NCI-H345 (cell line): Measurements from ENCODE around the gene CAMK1D.
"Not testable (repeated sequence)": the region's sequence is repeated elsewhere in the genome, so short reads cannot be mapped to it uniquely, and the experiment has no call there.

ENCODE experiments used
- DNase-seq: peaks from one replicate; lab custom pipeline; 2025; lab: John Stamatoyannopoulos, UW

Gene CAMK1D

DNA sequence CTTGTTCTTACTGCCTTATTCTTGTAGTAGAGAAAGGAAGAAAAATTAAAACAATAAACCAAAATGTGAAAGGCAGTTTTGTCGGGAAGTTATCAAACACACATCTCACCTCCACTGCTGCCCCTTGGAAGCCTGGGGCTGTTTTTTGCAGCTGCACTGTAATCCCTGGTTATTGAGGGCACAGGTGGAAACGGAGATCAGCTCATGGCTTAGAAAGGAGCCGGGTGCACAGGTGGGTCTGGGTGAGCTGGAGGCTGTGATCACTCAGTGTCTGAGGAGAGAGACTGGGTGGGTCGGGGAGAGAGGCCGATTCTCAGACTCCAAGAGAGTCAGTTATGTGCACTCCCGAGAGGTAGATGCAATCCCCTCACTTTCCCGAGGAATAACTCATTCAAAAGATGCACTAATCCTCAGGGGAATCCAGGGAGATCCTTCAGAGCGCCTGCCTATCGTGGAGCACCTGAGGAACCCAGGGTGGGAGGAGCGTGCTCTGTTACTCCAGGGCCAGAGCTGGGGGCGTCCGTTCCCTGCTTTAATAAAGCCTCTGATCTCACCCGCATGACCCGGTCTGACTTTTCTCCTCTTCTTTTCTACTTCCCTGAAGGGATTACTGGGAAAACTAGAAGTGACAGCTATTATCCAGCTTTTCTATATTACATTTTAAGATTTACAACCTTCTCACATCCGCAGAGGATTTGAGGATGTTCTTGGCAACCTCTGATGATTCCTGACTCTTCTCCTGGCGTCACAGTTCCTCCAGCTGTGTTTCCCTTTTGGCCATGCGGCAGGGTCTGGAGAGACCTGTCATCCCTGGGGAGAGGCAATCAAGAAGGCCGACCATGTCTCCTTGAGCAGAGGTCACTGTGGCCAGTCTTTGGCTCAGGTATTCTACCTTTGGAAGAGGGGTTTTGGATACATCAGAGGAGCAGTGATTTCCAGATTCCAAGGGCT lies 82.1 kb downstream of the CAMK1D start:
- DNase-seq, result peak; percentile 50

GRCh38 chr10:12432402-12433189 lies 83.2 kb downstream of the CAMK1D start:
- DNase-seq, result peak; percentile 68

DNA sequence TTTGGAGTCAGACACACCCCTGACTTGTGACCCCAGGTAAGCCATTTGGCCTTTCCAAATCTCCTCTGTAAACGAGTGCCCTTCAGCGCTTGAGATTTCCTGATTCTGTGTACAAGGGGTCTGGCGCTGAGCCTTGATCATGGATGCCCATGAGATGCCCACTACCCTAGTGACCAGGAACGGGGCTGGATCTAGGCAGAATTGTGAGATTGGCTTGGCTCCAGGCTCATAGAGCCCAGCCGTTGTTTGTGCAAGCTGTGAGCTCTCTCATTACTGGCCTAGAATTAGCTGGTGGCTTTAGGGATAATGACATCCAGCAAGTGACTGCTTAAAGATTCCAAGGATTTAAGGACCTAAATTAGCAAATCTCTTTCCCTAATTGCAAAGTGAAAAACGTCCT lies 84.9 kb downstream of the CAMK1D start:
- DNase-seq, result peak; percentile 45

DNA sequence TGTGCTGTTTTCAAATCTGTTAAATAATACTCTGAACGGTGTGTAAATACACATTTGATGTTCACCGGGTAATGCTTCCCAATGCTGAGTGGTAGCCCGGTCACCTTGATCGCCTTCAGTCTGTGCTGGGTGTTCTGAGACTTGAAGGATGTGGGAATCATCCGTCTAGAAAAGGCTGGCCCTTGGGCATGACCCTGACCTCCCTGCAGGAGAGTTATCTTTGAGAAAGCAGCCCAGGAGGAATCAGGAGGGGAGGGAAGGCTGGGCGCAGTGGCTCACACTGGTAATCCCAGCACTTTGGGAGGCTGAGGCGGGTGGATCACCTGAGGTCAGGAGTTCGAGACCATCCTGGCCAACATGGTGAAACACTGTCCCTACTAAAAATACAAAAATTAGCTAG lies 85.3 kb downstream of the CAMK1D start:
- DNase-seq, result not testable (repeated sequence)

DNA sequence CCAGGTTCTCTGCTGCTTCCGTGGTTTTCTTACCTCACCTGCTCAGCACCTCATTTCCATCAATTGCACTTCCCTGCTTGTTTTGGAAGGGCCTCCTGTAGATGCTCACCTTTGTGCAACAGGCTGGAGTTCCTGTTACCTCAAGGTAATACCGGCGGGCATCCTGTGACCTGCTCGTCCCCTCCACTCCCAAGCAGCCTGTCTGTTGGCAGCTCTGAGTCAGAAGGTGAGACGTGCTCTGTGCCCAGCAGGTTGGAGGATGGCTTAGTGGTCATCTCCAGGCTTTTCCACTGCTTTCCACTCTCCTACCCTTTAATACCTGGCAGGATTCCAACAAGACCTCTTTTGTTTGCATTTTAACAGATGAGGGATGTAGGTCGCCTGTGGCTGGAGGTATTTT lies 86.0 kb downstream of the CAMK1D start:
- peak; percentile 40 for DNase-seq

GRCh38 chr10:12438919-12439692 lies 89.8 kb downstream of the CAMK1D start:
- no peak for DNase-seq

DNA sequence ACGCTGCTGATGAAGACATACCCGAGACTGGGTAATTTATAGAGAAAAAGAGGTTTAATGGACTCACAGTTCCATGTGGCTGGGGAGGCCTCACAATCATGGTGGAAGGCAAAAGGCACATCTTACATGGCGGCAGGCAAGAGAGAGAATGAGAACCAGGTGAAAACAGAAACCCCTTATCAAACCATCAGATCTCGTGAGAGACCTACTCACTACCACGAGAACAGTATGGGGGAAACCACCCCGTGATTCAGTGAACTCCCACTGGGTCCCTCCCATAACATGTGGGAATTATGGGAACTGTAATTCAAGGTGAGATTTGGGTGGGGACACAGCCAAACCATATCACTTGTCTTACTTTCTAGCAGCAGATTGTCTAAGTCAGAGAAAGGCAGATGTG lies 90.4 kb downstream of the CAMK1D start:
- not testable (repeated sequence) for DNase-seq

DNA sequence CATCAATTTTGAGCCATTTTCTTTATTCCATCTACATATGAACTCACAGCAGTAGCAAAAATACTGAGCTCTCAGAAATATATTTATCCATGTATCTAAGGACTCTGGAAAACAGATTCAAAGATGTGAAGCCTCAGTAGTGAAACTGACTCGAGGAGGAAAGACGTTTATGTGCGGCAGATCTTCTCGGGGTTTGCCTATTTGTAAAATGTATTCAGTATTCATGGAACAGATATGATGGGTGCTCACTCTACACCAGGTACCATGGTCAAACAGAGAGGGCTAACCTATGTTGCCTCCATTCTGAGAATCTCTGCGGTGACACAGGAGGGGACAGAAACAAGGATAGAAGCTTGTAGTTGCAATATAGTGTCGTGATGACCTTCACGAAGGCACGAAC lies 93.7 kb downstream of the CAMK1D start:
- DNase-seq, result no peak

DNA sequence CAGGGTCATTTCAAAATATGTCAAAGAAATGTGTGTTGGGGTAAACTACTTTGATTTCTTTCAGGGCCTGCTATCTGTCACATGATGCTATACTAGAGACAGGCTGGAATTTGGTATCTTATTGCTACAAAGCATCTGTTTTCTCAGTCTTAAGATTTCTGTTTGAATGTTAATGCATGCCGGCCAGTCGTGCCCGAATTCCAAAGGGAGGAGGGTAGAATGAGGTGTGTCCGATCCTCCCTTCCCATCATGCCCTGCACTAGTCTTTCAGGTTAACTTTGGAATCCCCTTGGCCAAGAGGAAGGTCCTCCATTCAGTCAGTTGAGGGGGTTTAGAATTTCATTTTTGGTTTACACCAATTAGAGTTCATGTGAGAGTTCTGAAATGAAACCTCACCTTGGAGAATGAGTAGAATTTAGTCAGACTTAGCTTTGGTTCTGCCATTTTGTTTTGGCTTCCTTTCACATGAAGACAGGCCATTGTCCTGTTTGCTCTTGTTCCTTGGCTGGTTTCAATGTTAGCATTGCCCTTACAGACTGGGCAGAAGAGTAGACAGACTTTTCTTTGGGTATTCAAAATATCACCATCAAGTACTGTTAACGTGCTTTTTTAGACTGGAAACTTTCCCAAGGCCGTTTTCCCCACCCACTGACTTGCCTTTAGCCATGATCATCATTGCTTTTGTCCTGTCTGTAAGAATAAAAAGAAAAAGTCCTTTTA lies 95.8 kb downstream of the CAMK1D start:
- no peak for DNase-seq

- no peak for DNase-seq
These were observed 96.5 kb downstream of the CAMK1D start for GRCh38 chr10:12445701-12446334.

- no peak for DNase-seq
These were observed 99.0 kb downstream of the CAMK1D start for GRCh38 chr10:12448340-12448728.

GRCh38 chr10:12448729-12449391 lies 99.5 kb downstream of the CAMK1D start:
- DNase-seq, result no peak

- DNase-seq, result no peak
These were observed 106.0 kb downstream of the CAMK1D start for GRCh38 chr10:12455318-12455717.

DNA sequence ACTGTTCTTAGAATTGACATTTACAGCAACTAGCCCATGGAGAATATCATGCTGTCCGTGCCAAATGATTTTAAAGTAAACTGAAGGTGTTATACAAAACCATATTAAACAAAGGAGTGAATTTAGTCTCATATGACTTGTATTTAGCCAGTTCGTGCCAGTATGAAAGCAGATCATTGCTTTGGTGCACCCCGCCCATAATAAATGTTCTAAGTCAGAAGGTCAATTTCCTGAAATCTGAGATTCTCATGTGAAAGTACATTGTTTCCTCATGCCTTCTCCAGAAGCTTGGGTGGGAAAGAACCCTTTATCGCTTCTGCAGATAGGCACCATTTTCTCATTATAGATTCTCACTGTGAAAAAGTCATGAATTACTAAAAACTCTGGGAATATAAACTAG lies 106.4 kb downstream of the CAMK1D start:
- no peak for DNase-seq

GRCh38 chr10:12459340-12459739 lies 110.0 kb downstream of the CAMK1D start:
- no peak for DNase-seq

DNA sequence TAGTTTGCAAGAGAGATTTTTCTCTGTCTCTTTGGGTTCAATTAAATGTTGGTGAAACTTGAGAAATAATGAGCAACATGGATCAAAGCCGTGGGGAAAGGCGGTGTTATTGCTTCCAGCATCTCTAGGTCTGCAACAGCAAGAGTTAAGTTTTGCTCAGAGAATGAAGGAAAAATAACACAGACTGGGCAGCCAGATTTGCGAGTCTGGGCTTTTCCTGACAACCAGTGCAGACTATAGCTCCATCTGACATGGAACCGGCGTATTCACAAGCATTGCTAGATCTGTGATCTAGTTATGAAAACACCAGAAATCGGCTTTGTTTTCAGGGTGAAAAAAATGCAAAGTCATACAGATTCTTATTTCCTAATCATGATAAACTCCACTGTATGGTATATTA lies 110.4 kb downstream of the CAMK1D start:
- no peak for DNase-seq

DNA sequence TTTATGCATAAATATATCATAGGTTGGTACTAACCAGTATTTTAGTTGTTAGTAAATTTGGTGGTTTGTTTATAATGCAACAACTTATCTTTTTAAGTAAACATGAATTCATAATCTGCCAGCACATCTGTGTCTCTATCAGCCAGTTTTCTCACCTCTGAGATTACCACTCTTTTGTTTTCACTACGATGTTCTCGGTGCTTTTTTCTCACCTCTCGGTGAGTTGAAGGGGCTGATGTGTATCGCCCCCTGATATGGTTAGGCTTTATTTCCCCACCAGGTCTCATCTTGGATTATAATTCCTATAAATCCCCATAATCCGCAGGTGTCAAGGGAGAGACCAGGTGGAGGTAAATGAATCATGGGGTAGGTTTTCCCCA lies 114.1 kb downstream of the CAMK1D start:
- no peak for DNase-seq

GRCh38 chr10:12465385-12466136 lies 116.2 kb downstream of the CAMK1D start:
- DNase-seq, result no peak

DNA sequence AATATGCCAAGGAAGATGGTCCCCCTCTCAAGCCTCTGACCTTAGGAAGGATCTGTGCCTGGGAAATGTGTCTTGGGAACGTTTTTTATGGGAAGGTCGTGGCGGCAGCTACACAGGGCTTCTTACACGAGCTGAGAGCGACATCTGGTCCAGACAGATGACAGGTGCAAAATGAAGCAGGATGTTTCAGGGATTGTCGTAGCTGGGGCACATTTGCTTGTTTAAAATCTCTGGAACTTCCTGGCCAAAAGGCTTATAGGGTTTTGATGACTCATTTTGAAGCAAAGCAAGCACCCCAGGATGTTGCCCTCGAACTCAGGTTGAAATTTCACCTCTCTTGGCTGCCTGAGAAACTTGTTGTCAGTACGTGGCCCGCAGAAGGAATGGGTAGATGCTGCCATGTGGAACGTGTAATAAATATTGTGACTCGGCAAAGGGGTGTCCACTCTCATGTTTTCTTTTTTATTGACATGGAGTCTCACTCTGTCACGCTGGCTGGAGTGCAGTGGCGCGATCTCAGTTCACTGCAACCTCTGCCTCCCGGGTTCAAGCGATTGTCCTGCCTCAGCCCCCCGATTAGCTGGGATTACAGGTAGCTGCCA lies 117.5 kb downstream of the CAMK1D start:
- DNase-seq, result peak; percentile 34
